Type B pancreatic cell (in vitro differentiated cells): ENCODE results near the gene PKIG. TPM values are rescaled to one million over a fixed set of nuclear protein-coding genes. Genes with fewer than 3 reads are reported as not detected.

Experiments
- DNase-seq: peaks from one replicate; pipeline ENCODE4 v3.0.0; 2021; ENCODE audit warnings: mixed read lengths; ENCODE audit not compliant: unreplicated experiment; ENCODE audit errors: extremely low spot score
- H3K27ac Mint-ChIP-seq: 2 replicates; pipeline ENCODE4 v1.8.0; 2021; ENCODE audit warnings: mild to moderate bottlenecking, mixed read lengths
- H3K27me3 Mint-ChIP-seq: 2 replicates; pipeline ENCODE4 v1.8.0; 2021; ENCODE audit warnings: mixed read lengths
- H3K36me3 Mint-ChIP-seq: 2 replicates; pipeline ENCODE4 v1.8.0; 2021; ENCODE audit warnings: mixed read lengths
- H3K4me1 Mint-ChIP-seq: one replicate; pipeline ENCODE4 v1.8.0; 2021; ENCODE audit warnings: mixed read lengths; ENCODE audit not compliant: unreplicated experiment
- H3K4me3 Mint-ChIP-seq: 2 replicates; pipeline ENCODE4 v1.8.0; 2021; ENCODE audit warnings: mild to moderate bottlenecking, mixed read lengths
- H3K9me3 Mint-ChIP-seq: 2 replicates; pipeline ENCODE4 v1.8.0; 2021; ENCODE audit warnings: mixed read lengths
- total RNA-seq: library from RNA; stranded (reverse); gene quantifications from 2 replicates; pipeline ENCODE4 v1.2.1, GENCODE V29; 2021; ENCODE audit warnings: low replicate concordance
- TF ChIP-seq, protein P1 (sequence below): fragments of 200-600 bp; sonication (generic); conservative IDR thresholded peaks from 2 replicates; pipeline ENCODE4 v1.5.0; 2021; ENCODE audit warnings: antibody characterized with exemption, mild to moderate bottlenecking

PKIG gene
- total RNA-seq, 1 donor from 2014 or later: 24.3 TPM

DNA sequence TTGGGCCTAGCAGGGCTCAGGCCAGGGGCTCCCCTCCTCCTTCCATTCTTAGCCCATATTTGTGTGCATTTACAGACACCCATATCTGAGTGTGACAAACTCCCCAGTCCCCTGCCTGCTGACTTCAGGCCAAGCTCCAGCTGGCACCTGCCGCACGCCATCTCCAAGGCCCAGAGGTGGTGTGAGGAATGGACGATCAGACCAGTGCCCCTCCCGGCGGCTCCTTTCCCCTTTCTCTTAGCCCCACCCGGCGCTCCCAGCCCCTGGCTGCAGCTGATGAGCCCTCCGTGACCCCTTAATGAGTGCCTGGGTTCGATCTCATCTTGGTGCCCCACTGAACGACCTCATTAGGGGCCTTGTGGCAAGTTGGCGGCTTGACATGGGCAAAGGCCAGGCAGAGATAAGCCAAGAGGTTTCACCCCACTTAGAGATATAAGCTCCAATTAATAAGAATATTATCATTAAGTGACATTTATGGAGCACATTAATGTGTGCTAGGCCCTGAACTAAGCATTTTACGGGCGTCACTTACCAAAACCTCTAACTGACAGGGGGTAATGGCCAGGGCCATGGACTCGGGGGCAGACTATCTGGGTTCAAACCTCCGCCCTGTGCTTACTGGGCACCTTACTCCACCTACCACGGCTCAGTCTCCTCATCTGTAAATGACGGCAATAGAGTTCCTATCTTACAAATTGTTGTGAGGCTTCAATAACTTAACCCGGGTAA is 51.7 kb downstream of the PKIG start:
- no peak overlapping the region for H3K4me3 Mint-ChIP-seq
- no peaks in the 10 kb centered on the region for H3K27me3 Mint-ChIP-seq
- no peak overlapping the region for H3K27ac Mint-ChIP-seq
- DNase-seq: no peak
- H3K9me3 Mint-ChIP-seq: no peaks in the 10 kb centered on the region
- H3K4me1 Mint-ChIP-seq: peaks cover 12% of the 10 kb centered on the region
- TF ChIP-seq, protein P1, sequence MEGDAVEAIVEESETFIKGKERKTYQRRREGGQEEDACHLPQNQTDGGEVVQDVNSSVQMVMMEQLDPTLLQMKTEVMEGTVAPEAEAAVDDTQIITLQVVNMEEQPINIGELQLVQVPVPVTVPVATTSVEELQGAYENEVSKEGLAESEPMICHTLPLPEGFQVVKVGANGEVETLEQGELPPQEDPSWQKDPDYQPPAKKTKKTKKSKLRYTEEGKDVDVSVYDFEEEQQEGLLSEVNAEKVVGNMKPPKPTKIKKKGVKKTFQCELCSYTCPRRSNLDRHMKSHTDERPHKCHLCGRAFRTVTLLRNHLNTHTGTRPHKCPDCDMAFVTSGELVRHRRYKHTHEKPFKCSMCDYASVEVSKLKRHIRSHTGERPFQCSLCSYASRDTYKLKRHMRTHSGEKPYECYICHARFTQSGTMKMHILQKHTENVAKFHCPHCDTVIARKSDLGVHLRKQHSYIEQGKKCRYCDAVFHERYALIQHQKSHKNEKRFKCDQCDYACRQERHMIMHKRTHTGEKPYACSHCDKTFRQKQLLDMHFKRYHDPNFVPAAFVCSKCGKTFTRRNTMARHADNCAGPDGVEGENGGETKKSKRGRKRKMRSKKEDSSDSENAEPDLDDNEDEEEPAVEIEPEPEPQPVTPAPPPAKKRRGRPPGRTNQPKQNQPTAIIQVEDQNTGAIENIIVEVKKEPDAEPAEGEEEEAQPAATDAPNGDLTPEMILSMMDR: no peak
- peaks cover 3% of the 10 kb centered on the region for H3K36me3 Mint-ChIP-seq

DNA sequence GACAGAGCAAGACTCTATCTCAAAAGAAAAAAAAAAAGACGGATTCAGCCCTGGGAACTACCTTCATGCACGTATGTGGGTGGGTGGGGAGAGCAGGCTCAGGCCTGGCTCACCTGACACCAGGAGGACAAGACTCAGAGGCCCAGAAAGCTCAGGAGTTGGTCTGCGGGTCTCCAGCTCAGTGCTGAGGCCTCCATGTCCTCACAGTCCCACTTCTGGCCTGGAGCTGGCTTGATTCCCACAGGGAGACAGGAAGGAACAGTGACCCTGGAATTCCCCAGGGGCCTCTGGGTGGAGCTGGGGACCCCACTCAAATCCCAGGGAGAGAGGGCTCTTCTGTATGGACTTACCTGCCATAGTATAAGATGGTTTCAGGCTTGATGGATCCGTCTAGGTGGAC is 53.5 kb downstream of the PKIG start:
- no peaks in the 10 kb centered on the region for H3K27me3 Mint-ChIP-seq
- no peak overlapping the region for H3K4me3 Mint-ChIP-seq
- DNase-seq: no peak
- H3K27ac Mint-ChIP-seq: no peak overlapping the region
- TF ChIP-seq, protein P1: no peak
- H3K4me1 Mint-ChIP-seq: peaks cover 18% of the 10 kb centered on the region
- no peaks in the 10 kb centered on the region for H3K9me3 Mint-ChIP-seq
- peaks cover 3% of the 10 kb centered on the region for H3K36me3 Mint-ChIP-seq

DNA sequence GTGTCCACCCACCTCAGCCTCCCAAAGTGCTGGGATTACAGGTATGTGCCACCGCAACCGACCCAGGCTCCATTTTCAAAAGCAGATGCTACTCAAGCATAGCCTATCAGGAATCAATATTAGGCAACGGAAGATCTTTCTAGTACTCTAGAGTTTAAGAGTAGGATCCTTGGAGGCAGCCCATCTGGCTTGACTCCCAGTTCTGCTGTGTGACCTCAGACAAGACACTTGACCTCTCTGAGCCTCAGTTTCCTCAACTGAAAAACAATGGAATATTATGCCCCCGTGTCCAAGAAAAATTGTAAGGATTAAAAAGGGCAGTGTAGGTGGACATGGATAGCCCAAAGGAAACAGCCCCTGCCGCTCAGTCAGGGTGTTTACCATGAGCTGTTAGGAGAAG is 54.7 kb downstream of the PKIG start:
- Mint-ChIP-seq H3K36me3 (peaks cover 6% of the 10 kb centered on the region), H3K9me3 (no peaks in the 10 kb centered on the region), H3K27ac (no peak overlapping the region), H3K27me3 (no peaks in the 10 kb centered on the region), H3K4me3 (no peak overlapping the region), H3K4me1 (peaks cover 23% of the 10 kb centered on the region)
- no peak for DNase-seq
- TF ChIP-seq, protein P1: no peak

DNA sequence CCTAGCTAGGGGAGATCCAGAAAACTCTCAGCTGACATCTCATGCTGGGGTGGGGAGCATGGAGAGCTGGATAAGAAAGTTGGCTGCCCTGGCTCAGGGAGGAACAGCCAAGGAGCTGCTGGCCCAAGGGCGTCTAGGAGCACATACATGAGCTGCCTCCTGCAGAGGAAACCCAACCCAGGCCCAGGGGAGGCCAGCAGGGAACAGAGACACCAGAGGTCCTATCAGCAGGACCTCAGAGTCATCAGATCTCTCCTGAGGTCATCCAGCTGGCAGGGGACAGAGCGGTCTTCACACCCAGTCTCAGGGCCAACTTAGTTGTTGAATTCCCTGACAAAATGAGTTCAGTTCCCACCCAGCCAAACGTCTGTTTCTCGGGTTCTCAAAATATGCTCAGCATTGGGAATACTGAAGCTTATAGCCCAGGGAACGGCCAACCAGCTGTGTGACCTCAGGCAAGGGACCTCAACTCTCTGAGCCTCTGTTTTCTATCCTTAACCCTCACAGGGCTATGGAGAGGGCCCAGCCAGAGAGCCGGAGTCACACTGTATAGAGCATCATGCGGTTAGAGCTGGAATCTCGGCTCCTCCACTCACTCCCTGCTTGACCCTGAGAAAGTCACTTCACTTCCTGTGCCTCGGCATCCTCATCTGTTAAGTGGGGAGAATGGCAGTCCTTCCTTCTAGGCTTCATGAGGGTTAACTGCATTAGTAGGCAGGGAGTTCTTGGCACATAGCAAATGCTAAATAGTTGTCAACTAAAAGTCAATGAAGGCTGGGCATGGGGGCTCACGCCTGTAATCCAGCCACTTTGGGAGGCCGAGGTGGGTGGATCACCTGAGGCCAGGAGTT is 55.4 kb downstream of the PKIG start:
- Mint-ChIP-seq H3K4me3 (no peak overlapping the region), H3K36me3 (peaks cover 6% of the 10 kb centered on the region), H3K4me1 (peaks cover 27% of the 10 kb centered on the region), H3K27me3 (no peaks in the 10 kb centered on the region), H3K9me3 (no peaks in the 10 kb centered on the region), H3K27ac (no peak overlapping the region)
- TF ChIP-seq, protein P1: no peak
- DNase-seq: no peak

DNA sequence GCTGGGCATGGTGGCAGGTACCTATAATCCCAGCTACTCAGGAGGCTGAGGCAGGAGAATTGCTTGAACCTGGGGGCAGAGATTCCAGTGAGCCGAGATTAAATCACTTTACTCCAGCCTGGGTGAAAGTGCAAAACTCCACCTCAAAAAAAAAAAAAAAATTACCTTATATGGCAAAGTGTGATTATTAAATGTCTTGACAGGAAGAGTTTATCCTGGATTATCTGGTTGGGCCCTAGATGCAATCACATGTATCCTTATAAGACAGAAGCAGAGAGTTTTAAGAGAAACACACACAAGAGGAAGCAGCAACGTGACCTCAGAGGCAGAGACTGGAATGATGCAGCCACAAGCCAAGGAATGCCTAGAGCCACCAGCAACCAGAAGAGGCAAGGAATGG is 58.1 kb downstream of the PKIG start:
- Mint-ChIP-seq H3K27ac (no peak overlapping the region), H3K9me3 (no peaks in the 10 kb centered on the region), H3K4me1 (peaks cover 41% of the 10 kb centered on the region), H3K36me3 (peaks cover 6% of the 10 kb centered on the region), H3K4me3 (no peak overlapping the region), H3K27me3 (no peaks in the 10 kb centered on the region)
- TF ChIP-seq, protein P1: no peak
- DNase-seq: no peak
